Inflammatory macrophage (primary cell): ENCODE results near the gene ASB13.
A peak's percentile ranks its signal among the peaks of the same experiment; 100 is the strongest.
"Not testable (repeated sequence)": the region's sequence is repeated elsewhere in the genome, so short reads cannot be mapped to it uniquely, and the experiment has no call there.

Source experiments
- DNase-seq, 2 donors: peaks; one replicate each; pipeline ENCODE4 v3.0.0-alpha.2; 2020 to 2022

Gene ASB13

DNA sequence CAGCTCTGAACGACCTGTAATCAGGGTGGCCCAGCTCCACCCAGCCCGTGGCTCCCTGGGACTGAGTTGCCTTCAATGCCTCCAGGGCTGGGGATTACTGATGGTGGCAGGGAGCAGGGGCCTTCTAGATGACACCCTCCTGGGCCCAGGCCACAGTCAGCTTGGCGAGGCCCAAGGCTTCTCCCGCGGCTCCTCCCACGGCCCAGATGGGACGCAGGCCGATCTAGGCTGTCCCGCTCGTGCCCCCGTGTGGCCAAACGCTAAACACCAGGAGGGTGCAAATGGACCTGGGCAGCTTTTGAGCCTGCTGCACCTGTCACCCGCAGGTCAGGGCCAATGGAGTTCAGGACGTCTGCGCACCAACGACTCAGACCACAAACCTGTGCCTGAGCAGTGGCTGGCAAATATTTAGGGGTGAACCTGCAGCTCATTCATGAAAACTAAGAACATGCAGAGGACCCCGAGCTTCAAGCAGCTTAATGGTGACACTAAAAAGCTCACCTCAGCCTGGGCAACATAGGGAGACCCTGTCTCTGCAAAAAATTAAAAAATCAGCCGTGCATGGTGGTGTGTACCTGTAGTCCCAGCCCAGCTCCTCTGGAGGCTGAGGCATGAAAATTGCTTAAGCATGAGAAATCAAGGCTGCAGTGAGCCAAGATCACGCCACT lies 43.2 kb downstream of the ASB13 start:
- DNase-seq: peak; percentile 83 to 86

DNA sequence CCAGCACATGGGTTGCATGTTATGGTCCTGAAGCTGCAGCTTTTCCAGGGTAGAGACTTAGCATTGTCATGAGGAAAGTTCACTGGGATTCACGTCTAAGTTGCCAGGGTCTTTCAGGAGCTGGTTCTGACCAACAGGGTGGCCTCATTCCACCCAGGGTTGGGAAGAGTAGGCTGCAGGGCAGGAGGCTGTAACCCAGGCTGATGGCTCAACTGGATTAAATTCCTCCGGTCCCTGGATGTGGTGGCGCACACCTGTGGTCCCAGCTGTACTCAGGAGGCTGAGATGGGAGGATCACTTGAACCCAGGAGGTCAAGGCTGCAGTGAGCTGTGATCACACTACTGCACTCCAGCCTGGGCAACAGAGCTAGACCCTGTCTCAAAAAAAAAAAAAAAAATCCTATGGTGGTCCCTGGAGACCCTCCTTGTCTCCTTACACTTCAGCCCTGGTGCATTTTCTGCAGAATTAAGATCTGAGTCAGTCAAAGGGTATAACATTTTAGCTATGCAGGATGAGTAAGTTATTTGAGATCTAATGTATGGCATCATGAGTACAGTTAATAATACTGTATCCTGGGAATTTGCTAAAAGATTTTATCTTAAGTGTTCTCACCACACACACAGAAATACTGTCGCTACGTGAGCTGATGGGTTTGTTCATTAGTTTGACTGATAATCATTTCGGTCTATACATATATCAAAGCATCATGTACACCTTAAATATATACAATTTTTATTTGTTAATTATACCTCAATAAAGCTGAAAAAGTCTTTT lies 44.0 kb downstream of the ASB13 start:
- no peak for DNase-seq

DNA sequence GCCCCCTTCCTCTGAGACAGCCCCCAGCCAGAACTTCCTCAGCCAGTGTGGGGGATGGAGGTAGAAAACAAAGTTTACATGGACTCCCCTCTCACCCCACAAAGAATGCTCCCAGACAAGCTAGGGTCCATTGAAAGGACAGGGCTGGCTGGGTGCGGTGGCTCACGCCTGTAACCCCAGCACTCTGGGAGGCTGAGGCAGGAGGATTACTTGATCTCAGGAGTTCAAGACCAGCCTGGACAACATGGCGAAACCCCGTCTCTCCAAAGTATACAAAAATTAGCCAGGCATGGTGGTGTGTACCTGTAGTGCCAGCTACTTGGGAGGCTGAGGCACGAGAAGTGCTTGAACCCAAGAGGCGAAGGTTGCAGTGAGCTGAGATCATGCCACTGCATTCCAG lies 45.0 kb downstream of the ASB13 start:
- DNase-seq: not testable (repeated sequence)

DNA sequence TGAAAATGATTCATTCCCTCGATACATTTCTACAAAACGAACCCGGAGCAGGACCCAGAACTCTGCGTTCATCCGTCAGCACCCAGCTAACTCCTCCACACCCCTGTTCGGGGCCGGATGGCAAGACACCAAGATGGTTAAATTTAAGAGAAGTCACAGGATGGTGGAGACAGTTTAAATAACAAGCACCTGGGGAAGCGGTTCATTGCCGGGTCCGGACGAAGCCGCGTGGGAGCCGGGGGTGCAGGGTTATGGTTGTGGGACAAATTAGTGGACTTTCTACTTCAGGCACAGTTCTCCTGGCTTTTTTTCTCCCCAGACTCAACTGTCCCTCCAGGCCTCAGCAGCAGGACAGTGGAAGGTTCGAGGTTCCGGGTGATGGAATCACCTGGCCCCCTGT lies 45.4 kb downstream of the ASB13 start:
- no peak for DNase-seq

DNA sequence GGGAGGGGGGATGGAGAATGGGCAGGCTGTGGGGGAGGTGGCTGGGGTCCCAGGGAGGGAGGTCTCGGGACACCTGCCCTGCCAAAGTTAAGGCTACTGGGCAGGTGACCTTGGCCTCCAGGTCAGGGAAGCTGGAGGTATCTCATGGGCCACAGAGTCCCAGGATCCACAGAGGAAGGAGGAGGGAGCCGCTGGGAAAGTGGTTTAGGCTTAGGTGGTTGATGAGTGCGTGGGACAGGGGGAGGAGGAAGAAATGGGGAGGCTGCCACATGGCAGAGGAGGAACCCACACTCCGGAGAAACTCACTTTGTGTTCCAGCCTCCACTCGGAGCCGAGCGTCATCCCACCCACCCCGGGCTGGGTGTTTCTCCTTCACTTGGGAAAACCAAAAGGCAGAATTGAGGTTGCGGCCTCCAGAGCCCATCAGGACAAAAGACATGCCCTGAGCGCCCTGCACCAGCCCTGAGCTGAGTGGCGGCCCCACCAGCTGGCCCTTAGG lies 46.1 kb downstream of the ASB13 start:
- DNase-seq: no peak

DNA sequence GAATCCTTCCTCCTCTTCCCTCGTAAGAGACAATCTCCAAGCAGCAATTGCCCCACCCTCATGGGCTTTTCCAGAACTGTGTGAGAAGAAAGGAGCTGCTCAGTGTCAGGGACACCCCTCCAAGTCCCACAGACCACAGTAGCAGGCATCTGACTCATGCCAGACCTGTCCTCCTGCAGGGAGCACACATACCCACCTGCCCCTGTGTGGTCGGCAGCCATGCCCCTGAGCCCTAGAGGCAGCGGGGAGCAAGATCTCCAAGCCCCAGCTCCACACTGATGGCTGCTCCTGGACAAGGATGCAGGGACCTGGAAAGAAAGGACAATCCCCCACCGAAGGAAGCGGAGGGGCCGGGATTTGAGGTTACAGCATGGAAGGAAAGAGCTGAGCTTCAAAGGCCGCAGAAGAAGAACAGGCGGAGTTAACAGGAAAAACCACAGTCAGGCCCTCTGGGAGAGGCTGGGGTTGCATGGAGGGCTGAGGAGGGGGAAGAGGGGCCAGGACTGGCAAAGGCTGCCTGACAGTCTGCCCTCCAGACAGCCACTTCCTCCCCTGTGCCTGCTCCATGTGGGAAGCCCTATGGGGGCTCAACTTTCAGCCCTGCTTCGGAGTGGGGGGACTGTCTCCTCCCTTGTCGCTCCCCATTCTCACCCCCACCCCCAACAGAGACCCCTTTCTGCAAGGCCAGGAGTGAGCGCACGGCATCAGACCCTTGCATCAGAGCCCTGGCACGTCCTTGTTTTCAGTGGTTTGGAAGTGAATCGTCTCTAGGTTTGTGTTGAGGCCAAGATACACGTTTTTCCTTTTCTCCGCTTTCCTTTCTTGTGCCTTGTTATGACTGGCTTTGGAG lies 46.8 kb downstream of the ASB13 start:
- DNase-seq: no peak

DNA sequence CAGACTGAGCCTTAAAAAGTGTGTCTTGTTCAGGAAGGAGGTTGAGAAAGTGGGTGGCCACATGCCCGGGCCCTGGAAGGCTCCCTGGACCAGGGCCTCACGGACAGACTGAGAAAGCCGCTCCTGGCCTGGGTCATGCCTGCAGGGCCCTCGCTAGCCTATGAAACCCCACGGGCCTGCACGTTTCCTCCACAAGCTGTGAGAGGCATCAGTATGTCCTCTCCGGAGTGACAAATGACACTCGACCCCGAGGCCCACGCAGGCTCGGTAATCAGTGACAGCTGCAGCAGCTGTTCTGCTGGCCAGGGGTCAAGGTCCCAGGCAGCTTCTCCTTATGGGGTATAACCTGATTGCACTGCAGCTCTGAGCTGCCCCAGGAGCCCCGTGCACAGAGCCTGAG lies 47.6 kb downstream of the ASB13 start:
- no peak for DNase-seq

DNA sequence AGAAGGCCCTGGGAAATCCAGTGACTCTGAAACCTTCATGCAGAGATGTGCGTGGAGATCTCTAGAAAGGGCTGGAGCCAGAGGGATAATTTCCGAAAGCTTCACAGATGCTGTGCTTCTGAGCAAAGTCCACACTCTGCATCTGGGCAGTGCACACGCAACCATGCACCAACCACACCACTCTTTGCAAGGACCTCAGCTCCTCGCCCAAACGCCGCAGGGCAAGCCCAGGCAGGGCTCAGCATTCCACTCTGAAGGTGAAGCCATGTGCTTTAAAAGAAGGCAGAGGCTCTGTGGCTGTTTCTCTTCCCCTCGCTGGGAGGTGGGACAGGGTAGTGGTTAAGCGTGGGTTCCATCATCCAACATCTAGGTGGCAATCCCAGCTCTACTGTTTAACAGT lies 48.4 kb downstream of the ASB13 start:
- no peak for DNase-seq

DNA sequence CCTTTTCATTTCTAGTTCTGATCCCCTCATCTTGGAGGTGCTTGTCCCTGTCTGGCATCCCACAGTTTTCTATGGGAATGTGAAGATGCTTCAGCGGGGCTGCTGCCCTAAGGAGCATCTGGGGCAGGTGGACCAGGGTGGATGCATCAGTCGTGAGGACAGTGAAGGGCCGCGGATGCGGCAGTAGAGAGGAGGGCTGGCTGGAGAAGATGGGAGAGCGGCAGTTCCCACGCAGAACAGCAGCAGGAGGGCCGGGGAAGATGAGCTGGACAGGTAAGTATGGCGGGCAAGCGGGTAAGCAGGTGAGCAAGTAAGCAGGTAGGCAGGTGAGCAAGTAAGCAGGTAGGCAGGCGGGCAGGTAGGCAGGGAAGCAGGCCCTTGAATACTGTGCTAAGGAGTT lies 48.9 kb downstream of the ASB13 start:
- no peak for DNase-seq

DNA sequence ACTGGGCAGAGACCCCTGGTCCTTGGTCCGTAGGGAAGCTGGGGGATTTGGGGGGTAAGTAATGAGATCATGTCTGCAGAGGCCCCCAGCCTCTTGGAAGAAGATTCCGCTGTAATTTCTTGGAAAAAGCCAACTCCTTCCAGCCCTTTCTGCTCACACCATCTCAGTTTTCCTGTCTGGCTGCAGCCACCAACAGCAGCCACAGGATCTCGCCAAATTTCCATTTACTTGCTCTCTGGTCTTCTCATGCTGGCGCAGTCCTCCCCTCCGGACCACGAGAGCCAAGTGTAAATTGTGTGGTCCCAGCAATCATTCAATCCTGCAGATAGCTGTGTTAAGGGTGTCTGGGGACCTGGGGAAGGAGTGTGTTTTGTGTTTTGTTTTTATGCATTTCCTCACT lies 49.6 kb downstream of the ASB13 start:
- DNase-seq: no peak

DNA sequence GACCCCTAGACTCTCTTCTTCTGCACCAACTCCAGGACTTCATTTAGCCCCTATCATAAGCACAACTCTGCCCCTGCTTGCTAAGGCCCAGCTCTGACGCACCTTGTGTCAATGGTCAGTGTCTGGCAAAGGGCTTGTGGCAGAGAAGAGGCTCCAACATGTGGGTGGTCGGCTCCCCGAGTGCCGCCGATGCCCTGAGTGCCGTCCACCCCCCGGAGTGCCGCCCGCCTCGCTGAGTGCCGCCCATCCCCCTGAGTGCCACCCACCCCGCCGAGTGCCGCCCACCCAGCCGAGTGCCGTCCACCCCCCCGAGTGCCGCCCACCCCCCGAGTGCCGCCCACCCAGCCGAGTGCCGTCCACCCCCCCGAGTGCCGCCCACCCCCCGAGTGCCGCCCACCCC lies 50.3 kb downstream of the ASB13 start:
- no peak for DNase-seq

DNA sequence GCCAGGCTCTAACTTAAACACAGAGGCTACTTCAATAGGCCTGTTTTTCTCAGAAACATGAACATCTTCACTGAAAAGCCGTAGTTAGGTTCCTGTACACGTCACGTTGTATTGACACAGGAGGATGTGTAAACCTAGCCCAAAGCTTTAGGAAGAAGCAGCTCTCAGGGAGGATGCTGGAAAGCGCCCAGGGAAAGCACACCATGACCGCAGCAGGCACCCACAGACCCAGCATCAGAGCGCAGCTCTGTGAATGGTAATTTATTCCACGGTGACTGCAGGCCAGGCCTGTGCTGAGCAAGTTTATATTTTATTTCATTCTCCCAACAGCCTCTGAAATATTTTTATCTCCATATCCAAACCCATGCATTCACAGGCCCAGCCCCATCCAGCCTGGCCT lies 51.1 kb downstream of the ASB13 start:
- no peak for DNase-seq

DNA sequence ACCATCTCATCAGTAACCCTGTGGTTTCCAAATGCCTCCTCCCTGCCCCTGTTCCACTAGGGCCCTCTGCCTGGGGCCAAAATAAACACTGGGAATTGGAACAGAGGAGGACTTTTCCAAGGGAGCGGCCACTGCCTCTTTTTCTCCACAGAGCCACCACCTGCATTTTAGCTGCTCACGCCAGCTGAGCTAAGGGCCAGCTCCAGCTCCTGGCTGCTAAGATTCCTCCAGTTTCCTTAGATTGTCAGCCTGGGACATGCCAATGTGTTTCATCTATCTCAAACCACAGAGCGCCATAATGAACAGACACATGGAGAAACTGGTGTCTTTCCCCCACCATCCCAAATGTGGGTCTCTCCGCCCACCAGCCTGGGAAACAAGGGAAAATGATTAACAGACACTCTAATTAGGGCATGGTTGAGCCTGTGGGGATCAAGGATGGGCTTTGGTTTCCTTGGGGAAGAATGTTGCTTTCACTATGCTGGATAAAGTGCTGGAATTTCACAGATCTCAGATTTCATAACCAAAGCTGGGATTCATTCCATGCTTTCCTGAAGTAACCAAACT lies 52.2 kb downstream of the ASB13 start:
- DNase-seq: no peak

DNA sequence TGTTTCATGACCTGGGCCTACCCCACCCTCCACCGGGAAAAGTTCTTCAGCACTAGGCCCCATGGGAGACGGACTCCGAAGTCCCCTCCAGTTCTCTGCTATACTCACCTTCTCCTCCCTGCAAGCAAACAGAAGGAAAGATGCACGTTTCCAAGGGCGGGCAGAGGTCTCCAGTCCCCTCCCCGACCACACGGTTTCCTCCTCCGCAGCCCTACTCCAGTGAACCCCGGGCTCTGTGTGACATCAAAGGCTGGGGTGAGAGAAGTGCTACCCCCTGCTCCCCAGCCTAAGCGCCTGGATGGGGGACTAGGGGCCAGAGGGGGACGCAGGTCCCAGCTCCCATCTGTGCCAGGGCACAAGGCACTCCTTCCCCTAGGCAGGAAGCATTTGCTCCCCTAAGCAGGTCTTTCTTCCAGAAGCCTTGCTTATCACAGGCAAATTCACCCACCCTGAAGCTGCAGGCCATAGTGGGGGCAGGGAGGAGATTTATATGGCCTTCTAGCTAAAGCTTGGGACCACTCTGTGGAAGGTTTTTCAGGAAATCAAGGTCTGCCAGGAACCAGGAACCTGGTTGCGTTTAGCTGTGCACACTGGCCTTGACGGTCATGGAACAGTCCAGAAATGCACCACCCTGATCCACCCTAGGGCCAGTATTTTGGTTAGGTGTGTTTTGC lies 52.8 kb downstream of the ASB13 start:
- DNase-seq: no peak

DNA sequence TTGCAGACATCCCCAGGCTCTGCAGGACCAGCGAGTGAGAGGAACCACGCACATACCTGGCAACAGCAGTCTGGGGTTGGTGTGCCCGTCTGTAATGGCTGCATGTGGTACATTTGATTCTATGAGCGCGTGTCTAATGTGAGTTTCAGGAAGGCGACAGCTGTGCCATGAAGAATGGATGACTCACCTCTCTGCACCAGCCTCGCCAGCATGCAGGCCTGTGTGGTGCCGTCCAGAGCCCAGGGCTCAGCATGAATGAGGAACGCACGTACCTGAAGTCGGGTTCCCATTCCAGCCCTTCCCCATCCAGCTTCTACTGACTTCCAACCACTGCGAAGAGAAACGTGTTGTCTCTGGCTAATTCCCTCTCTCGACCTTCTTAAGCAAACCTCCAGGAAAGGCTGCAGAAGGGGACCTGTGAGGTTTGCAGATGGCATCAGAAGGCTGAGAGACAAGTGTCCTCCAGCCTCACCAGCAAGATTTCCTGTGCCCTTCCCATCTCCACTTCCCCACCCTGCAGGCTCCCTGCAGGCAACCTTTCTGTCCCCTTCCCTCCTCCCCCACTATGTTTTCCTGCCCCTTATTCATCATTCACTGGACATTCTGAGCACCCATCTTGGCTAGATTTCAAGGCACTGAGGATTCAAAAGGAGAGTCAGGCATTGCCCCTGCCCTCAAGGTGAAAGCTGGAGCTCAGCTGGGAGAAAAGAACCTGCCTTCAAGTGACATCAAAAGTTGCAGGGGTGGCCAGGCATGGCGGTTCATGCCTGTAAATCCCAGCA lies 54.3 kb downstream of the ASB13 start:
- no peak for DNase-seq

DNA sequence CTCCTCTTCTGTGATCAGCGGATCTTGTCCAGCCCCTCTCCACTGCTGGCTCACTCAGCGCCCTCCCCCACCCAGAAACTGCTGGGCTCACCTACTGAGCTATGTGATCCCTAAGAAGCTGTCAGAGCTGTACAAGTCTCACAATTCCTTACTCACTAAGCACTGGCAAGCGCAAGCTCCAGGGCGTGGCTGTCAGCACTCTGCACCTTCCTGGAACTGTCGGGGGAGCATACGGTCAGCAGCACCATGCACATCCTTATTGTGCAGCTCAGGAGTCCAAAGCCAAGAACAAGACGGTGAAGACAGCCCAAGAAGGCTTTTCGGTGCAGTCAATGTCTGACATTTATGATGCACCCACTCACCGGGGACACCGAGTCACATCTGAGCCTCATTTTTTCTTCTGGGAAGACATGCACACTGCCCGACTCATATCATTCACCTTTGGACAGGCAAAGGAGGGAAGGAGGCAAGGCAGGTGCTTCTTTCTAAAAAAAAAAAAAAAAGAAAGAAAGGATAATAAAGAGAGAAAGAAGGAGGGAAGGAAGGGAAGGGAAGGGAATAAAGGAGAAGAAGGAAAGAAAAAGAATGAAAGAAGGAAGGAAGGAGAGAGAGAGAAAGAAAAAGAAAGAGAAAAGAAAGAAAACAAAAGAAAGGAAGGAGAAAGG lies 56.3 kb downstream of the ASB13 start:
- DNase-seq: no peak

DNA sequence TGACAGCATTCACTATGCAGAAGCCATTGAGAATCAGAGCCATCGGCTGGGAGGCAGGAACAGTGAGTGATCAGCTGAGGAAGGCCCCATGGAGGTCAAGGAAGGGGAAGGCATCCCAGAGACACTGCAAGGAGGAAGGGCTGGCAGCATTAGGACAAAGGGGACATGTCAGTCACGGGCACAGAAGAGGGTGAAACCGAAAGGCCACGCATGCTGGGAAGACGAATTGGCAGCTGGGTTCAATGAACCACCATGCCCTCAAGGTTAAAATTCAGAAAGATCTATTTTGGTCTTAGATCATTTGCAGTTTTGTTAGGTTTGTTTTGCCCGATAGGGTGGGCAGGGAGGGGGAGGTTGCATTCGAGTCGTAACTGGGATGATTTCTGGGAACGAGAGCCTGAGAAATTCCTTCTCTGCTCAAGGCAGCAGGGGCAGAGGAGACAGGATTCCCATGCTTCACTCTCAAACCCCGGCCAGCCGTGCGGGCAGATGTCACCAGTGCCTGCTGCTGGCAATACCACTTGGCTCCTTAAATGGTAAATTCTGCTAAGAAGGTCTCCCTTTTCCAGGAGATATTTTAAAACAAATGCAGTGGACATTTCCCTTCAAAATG lies 57.7 kb downstream of the ASB13 start:
- DNase-seq: no peak

DNA sequence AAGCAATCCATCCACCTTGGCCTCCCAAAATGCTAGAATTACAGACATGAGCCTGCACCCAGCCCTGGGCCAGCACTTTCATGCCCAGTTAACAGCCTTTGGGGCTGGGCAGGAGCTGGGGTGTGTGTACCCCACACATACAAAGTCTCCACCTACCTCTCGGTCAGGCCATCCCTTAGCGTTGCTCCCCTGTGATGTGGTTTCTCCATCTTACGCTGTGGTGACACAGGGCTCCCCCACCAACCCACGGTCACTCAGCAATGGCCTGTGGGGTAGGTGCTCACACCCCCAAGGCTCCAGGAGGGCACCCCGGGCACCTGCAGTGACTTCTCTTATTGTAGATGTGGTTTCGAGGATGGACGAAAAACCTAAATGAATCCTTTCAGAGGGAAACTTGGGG lies 58.8 kb downstream of the ASB13 start:
- DNase-seq: no peak

DNA sequence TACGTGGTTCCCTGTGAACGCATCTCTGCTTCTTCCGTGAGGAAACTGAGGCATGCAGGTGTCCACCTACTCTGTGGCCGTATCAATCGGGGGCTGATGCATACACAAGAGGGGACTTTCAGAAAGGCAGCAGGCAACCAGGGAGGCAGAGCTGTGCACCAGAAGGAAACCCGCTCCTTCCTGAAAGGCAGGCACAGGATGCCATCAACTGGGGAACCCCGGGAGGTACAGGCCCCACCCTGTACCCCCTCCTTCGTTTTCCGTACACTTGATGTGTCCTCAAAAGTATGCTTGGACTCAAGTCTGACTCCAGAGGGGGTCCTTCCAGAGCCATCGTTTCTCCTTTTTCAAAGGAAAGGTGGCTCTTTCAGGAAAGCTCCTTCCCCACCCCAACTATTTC lies 59.5 kb downstream of the ASB13 start:
- DNase-seq: no peak

DNA sequence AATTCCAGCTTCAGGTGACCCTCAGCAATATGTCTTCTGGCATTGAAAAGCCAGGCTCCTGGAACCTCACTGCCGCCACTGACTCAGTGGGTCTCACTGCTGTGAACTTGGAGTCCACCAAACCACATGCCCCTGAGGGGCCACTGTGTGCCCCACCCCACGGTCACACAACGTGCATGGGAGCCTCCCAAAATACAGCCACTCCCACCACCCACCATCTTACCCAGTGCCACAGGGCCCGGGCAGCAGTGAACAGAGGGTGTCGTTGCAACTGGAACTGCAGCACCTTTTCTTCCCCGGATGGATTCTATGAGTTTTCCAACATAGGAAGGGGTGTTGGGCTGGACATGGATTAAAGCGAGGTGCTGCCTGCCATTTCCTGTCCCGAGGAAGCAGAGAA lies 60.1 kb downstream of the ASB13 start:
- DNase-seq: no peak

DNA sequence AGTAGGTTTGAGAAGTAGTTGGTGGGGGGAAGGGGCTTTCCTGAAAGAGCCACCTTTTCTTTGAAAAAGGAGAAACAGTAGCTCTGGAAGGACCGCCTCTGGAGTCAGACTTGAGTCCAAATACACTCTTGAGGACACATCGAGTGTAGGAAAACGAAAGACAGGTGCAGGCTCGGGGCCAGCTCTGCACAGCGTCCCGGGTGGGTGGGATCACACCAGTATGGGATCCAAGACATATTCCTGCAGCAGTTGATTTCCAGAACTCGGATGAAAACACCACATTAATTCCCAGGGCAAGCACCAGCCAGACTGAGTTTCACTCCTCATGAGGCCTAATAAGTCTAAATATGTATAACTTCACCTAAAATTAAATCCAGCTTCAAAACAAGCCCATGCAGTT lies 61.4 kb downstream of the ASB13 start:
- DNase-seq: no peak
